HepG2 (cell line): ENCODE data around the gene NADK2. TPM values are rescaled to one million over a fixed set of nuclear protein-coding genes. Genes with fewer than 3 reads are reported as not detected.

Source experiments
- ARID2 ChIP-seq: sonication (generic); formaldehyde crosslinking; IDR thresholded peaks from 2 replicates; pipeline ENCODE4 v1.8.1; 2022; ENCODE audit warnings: mild to moderate bottlenecking, missing genetic modification reagents, borderline replicate concordance
- ATAD3A ChIP-seq: sonication (generic); formaldehyde crosslinking; IDR thresholded peaks from 2 replicates; pipeline ENCODE4 v1.4.0; 2020; ENCODE audit warnings: missing genetic modification reagents
- DBP ChIP-seq: sonication (generic); formaldehyde crosslinking; IDR thresholded peaks from 2 replicates; pipeline ENCODE4 v1.4.0; 2020; ENCODE audit warnings: missing genetic modification reagents; ENCODE audit errors: not compliant biosample characterization
- FLYWCH1 ChIP-seq: sonication (generic); formaldehyde crosslinking; IDR thresholded peaks from 2 replicates; pipeline ENCODE4 v1.8.1; 2023; ENCODE audit warnings: mild to moderate bottlenecking, missing genetic modification reagents
- GATAD1 ChIP-seq: IDR thresholded peaks from 2 replicates; pipeline ENCODE4 v1.6.1; 2016; ENCODE audit warnings: missing genetic modification reagents, missing compliant biosample characterization
- GRHL1 ChIP-seq: sonication (generic); formaldehyde crosslinking; conservative IDR thresholded peaks from 2 replicates; pipeline ENCODE4 v1.8.0; 2022; ENCODE audit warnings: missing genetic modification reagents
- GTF3A ChIP-seq: sonication (generic); formaldehyde crosslinking; conservative IDR thresholded peaks from 2 replicates; pipeline ENCODE4 v1.4.0; 2020; ENCODE audit warnings: mild to moderate bottlenecking, missing genetic modification reagents
- JUN ChIP-seq: sonication (generic); formaldehyde crosslinking; IDR thresholded peaks from 2 replicates; pipeline ENCODE4 v1.4.0; 2020; ENCODE audit warnings: mild to moderate bottlenecking, missing genetic modification reagents
- MTA1 ChIP-seq: sonication (generic); formaldehyde crosslinking; IDR thresholded peaks from 2 replicates; pipeline ENCODE4 v1.4.0; 2020; ENCODE audit warnings: missing genetic modification reagents, mild to moderate bottlenecking, borderline replicate concordance
- NCOA5 ChIP-seq: sonication (generic); formaldehyde crosslinking; IDR thresholded peaks from 2 replicates; pipeline ENCODE4 v1.4.0; 2020; ENCODE audit warnings: missing genetic modification reagents
- NR2F6 ChIP-seq, 2 experiments: IDR thresholded peaks; 2 replicates each; pipeline ENCODE4 v1.6.1; 2016; ENCODE audit warnings: antibody characterized with exemption in 1 of 2, mild to moderate bottlenecking in 1 of 2
- PITX1 ChIP-seq: sonication (generic); formaldehyde crosslinking; IDR thresholded peaks from 2 replicates; pipeline ENCODE4 v1.5.1; 2020; ENCODE audit warnings: mild to moderate bottlenecking, missing genetic modification reagents
- THAP9 ChIP-seq: sonication (generic); formaldehyde crosslinking; IDR thresholded peaks from 2 replicates; pipeline ENCODE4; 2020; ENCODE audit warnings: missing genetic modification reagents, mild to moderate bottlenecking, borderline replicate concordance
- TMF1 ChIP-seq: sonication (generic); formaldehyde crosslinking; IDR thresholded peaks from 2 replicates; pipeline ENCODE4 v1.8.1; 2022; ENCODE audit warnings: low read depth, missing genetic modification reagents
- ZBTB8A ChIP-seq: sonication (generic); formaldehyde crosslinking; IDR thresholded peaks from 2 replicates; pipeline ENCODE4 v1.4.0; 2020; ENCODE audit warnings: mild to moderate bottlenecking, low read depth, missing genetic modification reagents, borderline replicate concordance
- ZMAT5 ChIP-seq: sonication (generic); formaldehyde crosslinking; IDR thresholded peaks from 2 replicates; pipeline ENCODE4 v1.5.0; 2020; ENCODE audit warnings: mild to moderate bottlenecking, low read depth, missing genetic modification reagents, borderline replicate concordance
- ZNF337 ChIP-seq: sonication (generic); formaldehyde crosslinking; IDR thresholded peaks from 2 replicates; pipeline ENCODE4 v1.5.1; 2020; ENCODE audit warnings: missing genetic modification reagents, low read depth, mild to moderate bottlenecking, borderline replicate concordance
- ZNF382 ChIP-seq: sonication (generic); formaldehyde crosslinking; IDR thresholded peaks from 2 replicates; pipeline ENCODE4 v1.5.0; 2020; ENCODE audit warnings: missing genetic modification reagents, mild to moderate bottlenecking, borderline replicate concordance
- ZNF547 ChIP-seq: sonication (generic); formaldehyde crosslinking; IDR thresholded peaks from 2 replicates; pipeline ENCODE4 v1.5.1; 2020; ENCODE audit warnings: mild to moderate bottlenecking, missing genetic modification reagents
- polyA plus RNA-seq, 8 experiments: library from polyadenylated mRNA; depleted of rRNA in 3 of 8; stranded (reverse) in 7 of 8; unstranded in 1 of 8; fragments of >200 nt; fragmentation: Illumina TruSeq in 4 of 8; extraction: Trizol in 4 of 8; gene quantifications; 2 replicates each; pipeline versions ENCODE4 v1.2.1 to v1.2.3, GENCODE V29; 2011 to 2016; ENCODE audit warnings: low read depth in 4 of 8, missing spikeins in 1 of 8, mixed read lengths in 1 of 8; ENCODE audit not compliant: insufficient read depth in 1 of 8
- total RNA-seq, 5 experiments: library from RNA; depleted of rRNA; stranded (reverse); fragments of >200 nt; fragmentation: Illumina TruSeq; extraction: Trizol; gene quantifications; 2 replicates each; pipeline ENCODE4 v1.2.3, GENCODE V29; 2016; ENCODE audit warnings: low read depth in 1 of 5
- TF ChIP-seq, protein P1 (sequence below): fragments of 450-650 bp; IDR thresholded peaks from 2 replicates; pipeline ENCODE4 v1.6.1; 2016

NADK2 gene
- total and polyA plus RNA-seq, 2 of the 13 experiments (the other 11 are each of a cell fraction or from before 2014, with no cell fraction given), result 13.9 to 71.4 TPM

GRCh38 chr5:36240779-36241630 is 720 bp downstream of the NADK2 start (continued):
- TF ChIP-seq PITX1 (CRISPR knock-in tag), result peak; percentile 73
- TF ChIP-seq JUN (CRISPR knock-in tag), result peak; percentile 22; the same call in 1 of the 2 replicates
- no peak for TF ChIP-seq ARID2 (CRISPR knock-in tag)
- TF ChIP-seq ZNF337 (CRISPR knock-in tag), result no peak
- no peak for TF ChIP-seq DBP
- TF ChIP-seq NR2F6 (IDR thresholded peaks at IDR 0.05), result no peak
- TF ChIP-seq NR2F6 (CRISPR knock-in tag; IDR thresholded peaks at IDR 0.05), result no peak
- no peak for TF ChIP-seq NCOA5 (CRISPR knock-in tag)
- TF ChIP-seq ATAD3A (CRISPR knock-in tag), result no peak
- no peak; the same call in 1 of the 2 replicates for TF ChIP-seq MTA1 (CRISPR knock-in tag)
- no peak for TF ChIP-seq THAP9
- TF ChIP-seq, protein P1, sequence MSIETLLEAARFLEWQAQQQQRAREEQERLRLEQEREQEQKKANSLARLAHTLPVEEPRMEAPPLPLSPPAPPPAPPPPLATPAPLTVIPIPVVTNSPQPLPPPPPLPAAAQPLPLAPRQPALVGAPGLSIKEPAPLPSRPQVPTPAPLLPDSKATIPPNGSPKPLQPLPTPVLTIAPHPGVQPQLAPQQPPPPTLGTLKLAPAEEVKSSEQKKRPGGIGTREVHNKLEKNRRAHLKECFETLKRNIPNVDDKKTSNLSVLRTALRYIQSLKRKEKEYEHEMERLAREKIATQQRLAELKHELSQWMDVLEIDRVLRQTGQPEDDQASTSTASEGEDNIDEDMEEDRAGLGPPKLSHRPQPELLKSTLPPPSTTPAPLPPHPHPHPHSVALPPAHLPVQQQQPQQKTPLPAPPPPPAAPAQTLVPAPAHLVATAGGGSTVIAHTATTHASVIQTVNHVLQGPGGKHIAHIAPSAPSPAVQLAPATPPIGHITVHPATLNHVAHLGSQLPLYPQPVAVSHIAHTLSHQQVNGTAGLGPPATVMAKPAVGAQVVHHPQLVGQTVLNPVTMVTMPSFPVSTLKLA, result no peak
- TF ChIP-seq ZBTB8A (CRISPR knock-in tag), result no peak
- no peak for TF ChIP-seq GTF3A (CRISPR knock-in tag)
- no peak; the same call in 1 of the 2 replicates for TF ChIP-seq GATAD1
- no peak for TF ChIP-seq TMF1
- no peak for TF ChIP-seq ZNF382 (CRISPR knock-in tag)
- TF ChIP-seq ZNF547, result no peak
- TF ChIP-seq GRHL1 (CRISPR knock-in tag), result no peak
- TF ChIP-seq FLYWCH1 (CRISPR knock-in tag), result no peak
- TF ChIP-seq ZMAT5 (CRISPR knock-in tag), result no peak
